Ramos (cell line): ENCODE results near the gene CYREN.

Experiments
- in situ Hi-C: fragments of 300-500 bp; cut with MboI; formaldehyde crosslinking; loops from one replicate; pipeline ENCODE4 v1.14.3; 2022; ENCODE audit warnings: low sequenced_read_pairs; ENCODE audit not compliant: unreplicated experiment

CYREN gene

GRCh38 chr7:135180122-135180521 is 9.6 kb upstream of the CYREN start:
- in situ Hi-C loops: no loop called here

GRCh38 chr7:135179321-135179925 is 8.9 kb upstream of the CYREN start:
- in situ Hi-C loops: no loop called here

- in situ Hi-C loops: no loop called here
Measured at GRCh38 chr7:135178364-135178763, 7.9 kb upstream of the CYREN start.

DNA sequence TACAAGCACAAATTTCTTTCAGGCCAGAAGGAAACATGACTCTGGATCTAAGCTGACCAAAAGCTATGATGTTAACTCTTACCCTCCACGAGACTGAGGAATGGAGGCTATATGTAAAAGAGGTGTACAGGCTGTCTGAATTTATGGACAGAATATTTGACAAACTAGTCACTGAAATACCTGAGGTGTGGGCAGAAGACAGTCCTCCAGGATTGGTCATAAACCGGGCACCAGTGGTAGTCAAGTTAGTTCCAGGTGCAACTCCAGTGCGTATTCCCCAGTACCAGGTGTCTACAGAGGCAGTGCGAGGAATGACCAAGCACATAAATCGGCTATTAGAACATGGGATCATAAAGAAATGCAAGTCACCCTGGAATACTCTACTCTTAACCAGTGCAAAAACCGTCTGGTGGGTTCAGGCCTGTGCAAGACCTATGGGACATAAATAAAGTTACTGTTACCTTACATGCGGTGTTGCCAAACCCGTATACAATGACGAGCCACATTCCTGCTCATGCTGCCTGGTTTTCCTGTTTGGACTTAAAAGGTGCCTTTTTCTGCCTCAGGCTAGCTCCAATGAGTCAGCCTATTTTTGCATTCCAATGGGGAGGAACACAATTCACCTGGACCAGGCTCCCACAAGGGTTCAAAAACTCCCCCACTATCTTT is 6.7 kb upstream of the CYREN start:
- in situ Hi-C loops: no loop called here

- in situ Hi-C loops: no loop called here
Measured at GRCh38 chr7:135175931-135176330, 5.4 kb upstream of the CYREN start.

GRCh38 chr7:135174941-135175340 is 4.4 kb upstream of the CYREN start:
- in situ Hi-C loops: loop anchor here (25.0 kb wide), 2 partner anchors 1138 to 1187 kb away; no protein-coding TSS in a partner anchor

- in situ Hi-C loops: loop anchor here (25.0 kb wide), 2 partner anchors 1137 to 1188 kb away; no protein-coding TSS in a partner anchor
Measured at GRCh38 chr7:135173916-135174315, 3.4 kb upstream of the CYREN start.

DNA sequence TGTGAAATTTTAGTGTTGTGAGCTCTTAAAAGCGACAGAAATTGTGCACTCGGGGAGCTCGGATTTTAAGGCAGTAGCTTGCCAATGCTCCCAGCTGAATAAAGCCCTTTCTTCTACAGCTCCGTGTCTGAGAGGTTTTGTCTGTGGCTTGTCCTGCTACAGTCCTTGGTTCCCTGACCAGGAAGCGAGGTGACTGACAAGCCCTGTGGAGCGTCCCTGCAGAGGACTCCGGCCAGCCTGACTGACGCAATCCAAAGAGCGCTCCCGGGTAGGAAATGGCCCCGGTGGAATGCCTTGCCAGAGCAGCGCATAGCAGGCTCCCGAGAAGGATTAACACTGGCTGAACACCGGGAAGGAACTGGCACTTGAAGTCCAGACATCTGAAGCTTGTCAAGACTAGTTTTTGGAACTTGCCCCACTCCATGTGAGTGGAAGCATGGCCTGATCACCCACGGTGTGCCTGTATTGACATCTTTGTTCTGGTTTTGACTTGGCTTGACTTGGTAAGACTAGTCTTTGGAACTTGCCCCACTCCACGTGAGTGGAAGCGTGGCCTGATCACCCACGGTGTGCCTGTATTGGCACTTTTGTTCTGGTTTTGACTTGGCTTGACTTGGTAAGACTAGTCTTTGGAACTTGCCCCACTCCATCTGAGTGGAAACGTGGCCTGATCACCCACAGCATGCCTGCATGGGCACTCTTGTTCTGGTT is 1.2 kb upstream of the CYREN start:
- in situ Hi-C loops: loop anchor here (25.0 kb wide), 2 partner anchors 1134 to 1191 kb away; no protein-coding TSS in a partner anchor

- in situ Hi-C loops: loop anchor here (25.0 kb wide), 2 partner anchors 1134 to 1191 kb away; no protein-coding TSS in a partner anchor
Measured at GRCh38 chr7:135170998-135171481, 533 bp upstream of the CYREN start.

DNA sequence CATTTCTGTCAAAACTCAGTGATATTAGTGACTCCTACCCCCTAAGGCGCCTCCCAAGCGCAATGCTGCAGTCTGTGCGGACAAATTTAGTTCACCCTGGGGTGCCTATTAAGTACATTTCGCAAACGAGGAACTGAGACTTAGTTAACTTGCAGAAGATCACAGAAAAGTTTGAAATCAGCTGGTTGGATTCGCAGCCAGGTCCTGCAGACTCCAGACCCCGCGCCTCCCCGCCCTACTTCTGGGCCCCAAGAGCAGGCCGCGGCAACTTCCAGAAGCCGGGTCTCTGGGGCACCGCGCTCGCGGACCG is 588 bp downstream of the CYREN start:
- in situ Hi-C loops: loop anchor here (5.0 to 25.0 kb wide), 3 partner anchors 183 to 1192 kb away; partner anchors contain the start of gene AGBL3

DNA sequence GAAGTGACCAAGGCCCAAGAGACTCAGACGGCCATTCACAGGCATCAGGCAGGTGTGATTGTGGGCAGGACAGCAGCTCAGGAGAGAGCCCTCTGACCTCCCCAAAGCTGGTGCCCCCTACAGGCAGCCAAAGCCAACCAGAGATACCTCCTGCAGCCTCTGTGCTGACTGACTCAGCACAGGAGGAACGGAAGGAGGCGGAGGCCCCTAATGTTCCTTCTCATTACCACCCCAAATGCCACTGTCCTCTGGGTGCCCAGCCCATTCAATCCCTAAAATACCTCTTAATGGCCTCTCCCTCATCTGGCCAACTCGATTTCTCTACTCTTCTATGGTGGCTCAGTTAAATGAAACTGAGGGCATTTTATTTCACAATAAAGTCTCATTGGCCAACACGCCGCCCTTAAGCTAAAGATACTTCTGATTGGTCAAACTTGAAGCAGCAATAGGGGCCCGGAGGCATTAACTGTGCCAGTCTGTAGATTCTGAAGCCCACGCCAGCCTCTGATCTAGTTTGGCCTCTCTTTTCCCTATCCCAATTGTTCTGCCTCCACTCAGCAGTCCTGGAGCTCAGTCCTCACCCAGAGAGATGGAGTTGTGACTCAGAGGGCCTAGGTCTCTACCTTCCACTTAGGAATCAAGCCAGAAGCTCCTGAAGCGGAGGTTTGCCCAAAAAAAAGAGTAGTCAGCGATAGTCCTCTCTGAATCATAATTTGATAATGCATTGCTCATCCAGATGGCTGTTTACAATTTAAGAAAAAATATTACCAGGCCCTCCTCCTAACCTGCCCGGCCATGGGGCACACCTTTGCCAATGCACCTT is 1.2 kb downstream of the CYREN start:
- in situ Hi-C loops: loop anchor here (5.0 to 25.0 kb wide), 3 partner anchors 182 to 1193 kb away; partner anchors contain the start of gene AGBL3

DNA sequence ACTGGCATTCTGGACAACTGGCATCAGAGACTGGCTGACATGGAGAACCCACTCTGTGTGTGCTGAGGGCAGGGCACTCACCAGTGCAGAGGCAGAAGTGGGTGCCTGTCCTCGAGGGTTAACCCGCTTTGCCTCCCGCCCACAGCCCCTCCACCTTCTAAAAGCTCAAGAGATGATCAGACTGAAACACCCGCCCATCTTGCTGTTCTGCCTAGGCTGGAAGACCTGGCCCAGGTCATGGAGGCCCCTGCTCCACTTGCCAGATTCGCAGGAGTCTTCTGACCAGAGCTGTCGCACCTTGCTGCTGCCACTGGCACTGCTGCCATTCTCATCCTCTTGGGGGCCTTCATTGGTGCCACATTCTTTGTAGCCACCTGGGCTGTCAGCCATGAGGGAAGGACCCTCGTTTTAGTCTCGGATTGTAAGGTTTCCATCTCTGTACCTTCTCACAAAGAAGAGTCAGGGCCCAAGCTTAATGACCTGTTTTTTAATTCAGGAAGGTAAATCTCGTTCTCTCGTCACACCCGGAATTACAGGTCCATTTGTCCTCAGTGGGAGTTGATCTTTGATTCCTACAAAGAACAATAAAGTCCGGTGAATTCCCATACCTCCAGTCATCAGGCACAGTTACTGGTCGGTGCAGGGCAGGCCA is 1.9 kb downstream of the CYREN start:
- in situ Hi-C loops: loop anchor here (5.0 to 25.0 kb wide), 3 partner anchors 181 to 1194 kb away; partner anchors contain the start of gene AGBL3

DNA sequence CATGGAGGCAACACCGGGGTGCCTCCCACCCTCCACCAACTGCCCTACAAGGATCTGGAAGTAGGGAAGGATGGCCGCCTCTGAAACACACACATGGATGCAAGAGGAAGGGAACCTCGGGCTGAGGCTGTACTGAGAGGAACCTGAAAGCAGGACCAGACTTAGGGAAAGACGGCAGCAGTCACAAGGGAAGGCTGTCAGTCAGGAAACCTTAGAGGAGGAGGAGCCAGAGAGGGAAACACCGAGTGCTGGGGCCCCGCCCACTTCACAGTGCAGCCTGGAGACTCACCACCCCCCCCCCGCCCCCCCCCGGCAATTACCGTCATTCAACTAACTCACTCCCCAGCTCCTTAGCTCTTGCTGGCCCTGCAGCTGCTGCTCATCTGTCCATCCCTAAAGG is 2.5 kb downstream of the CYREN start:
- in situ Hi-C loops: loop anchor here (5.0 to 25.0 kb wide), 3 partner anchors 181 to 1194 kb away; partner anchors contain the start of gene AGBL3

GRCh38 chr7:135167365-135167917 is 3.1 kb downstream of the CYREN start:
- in situ Hi-C loops: loop anchor here (5.0 to 25.0 kb wide), 3 partner anchors 180 to 1195 kb away; partner anchors contain the start of gene AGBL3

DNA sequence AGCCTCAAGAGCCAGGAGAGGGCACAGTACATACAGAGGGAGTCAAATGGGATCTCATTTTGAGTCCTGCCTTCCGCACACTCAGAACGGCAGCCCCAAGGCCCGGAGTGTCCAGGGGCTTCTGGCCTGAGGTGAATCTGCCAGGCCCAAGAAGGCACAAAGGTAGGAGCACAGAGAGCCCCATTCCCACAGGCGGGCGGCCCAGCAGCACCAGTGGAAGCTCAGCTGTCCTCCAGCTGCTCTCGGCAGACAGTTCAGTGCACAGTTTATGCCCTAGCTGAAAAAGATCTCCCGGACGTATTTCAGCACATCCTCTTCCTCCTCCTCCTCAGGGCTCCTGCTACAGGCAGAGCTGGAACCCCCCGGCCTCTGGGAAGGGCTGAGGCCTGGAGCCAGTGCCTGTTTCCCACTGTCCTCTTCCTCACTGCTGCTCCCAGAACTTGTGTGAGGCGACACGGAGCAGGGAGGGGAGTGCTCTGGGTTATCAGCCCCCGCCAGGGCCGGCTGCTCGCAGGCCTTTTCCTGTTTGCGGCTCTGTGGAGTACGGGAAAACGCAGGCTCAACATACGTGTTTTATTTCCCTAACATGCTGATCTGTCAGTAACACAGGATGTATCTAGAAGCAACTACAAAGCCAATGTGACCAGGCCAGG is 4.0 kb downstream of the CYREN start:
- in situ Hi-C loops: loop anchor here (5.0 to 25.0 kb wide), 3 partner anchors 179 to 1196 kb away; partner anchors contain the start of gene AGBL3

DNA sequence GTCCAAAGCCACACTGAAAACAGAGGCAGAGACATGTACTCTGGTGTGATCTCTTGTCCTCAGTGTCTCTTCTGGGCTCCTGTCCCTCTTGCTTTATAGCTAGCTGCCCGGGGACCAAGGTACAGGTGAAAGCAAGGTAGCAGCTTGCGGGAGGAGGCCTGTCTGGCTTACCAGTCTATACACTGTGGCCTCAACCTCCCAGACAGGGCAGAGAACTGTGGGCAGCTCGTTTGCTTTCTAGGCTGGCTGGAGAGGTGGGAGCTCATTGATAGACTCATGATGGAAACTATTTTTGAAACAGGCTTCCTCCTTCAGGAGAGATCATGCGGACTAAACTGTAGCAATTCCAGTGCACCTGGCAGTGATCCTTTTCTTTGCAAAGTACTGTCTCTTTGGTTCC is 4.6 kb downstream of the CYREN start:
- in situ Hi-C loops: loop anchor here (5.0 to 25.0 kb wide), 3 partner anchors 179 to 1196 kb away; partner anchors contain the start of gene AGBL3

GRCh38 chr7:135164357-135165061 is 6.0 kb downstream of the CYREN start:
- in situ Hi-C loops: loop anchor here (5.0 to 25.0 kb wide), 3 partner anchors 177 to 1198 kb away; partner anchors contain the start of gene AGBL3
